ENCODE results near the gene PITX1.
A peak's percentile ranks its signal among the peaks of the same experiment; 100 is the strongest.

The PITX1 gene

GRCh38 chr5:135061001-135061400 lies 27.0 kb upstream of the PITX1 start:
- DNase-seq: no peak

- no peak for DNase-seq
Observed at GRCh38 chr5:135060021-135060420, 26.0 kb upstream of the PITX1 start.

GRCh38 chr5:135059000-135059923 lies 25.2 kb upstream of the PITX1 start:
- DNase-seq: no peak

- DNase-seq: no peak
Observed at GRCh38 chr5:135058331-135058732, 24.3 kb upstream of the PITX1 start.

GRCh38 chr5:135057233-135057632 lies 23.2 kb upstream of the PITX1 start:
- no peak for DNase-seq

GRCh38 chr5:135056316-135057030 lies 22.4 kb upstream of the PITX1 start:
- no peak for DNase-seq

- DNase-seq: no peak
Observed at GRCh38 chr5:135055396-135055795, 21.4 kb upstream of the PITX1 start.

- DNase-seq: no peak
Observed at GRCh38 chr5:135054546-135054945, 20.5 kb upstream of the PITX1 start.

- DNase-seq: no peak
Observed at GRCh38 chr5:135053989-135054388, 20.0 kb upstream of the PITX1 start.

- peak; percentile 34 for DNase-seq
Observed at GRCh38 chr5:135053278-135053677, 19.2 kb upstream of the PITX1 start.

- no peak for DNase-seq
Observed at GRCh38 chr5:135052511-135053145, 18.6 kb upstream of the PITX1 start.

- DNase-seq: no peak
Observed at GRCh38 chr5:135051872-135052271, 17.8 kb upstream of the PITX1 start.

- DNase-seq: no peak
Observed at GRCh38 chr5:135051399-135051798, 17.4 kb upstream of the PITX1 start.

- DNase-seq: no peak
Observed at GRCh38 chr5:135050244-135050767, 16.3 kb upstream of the PITX1 start.

- DNase-seq: no peak
Observed at GRCh38 chr5:135048930-135049329, 14.9 kb upstream of the PITX1 start.

GRCh38 chr5:135048286-135048685 lies 14.3 kb upstream of the PITX1 start:
- no peak for DNase-seq

- DNase-seq: no peak
Observed at GRCh38 chr5:135047347-135047695, 13.3 kb upstream of the PITX1 start.

- DNase-seq: no peak
Observed at GRCh38 chr5:135046661-135047346, 12.8 kb upstream of the PITX1 start.

GRCh38 chr5:135045488-135045887 lies 11.5 kb upstream of the PITX1 start:
- no peak for DNase-seq

- no peak for DNase-seq
Observed at GRCh38 chr5:135042595-135042994, 8.6 kb upstream of the PITX1 start.

- DNase-seq: no peak
Observed at GRCh38 chr5:135041726-135042125, 7.7 kb upstream of the PITX1 start.

- DNase-seq: no peak
Observed at GRCh38 chr5:135041145-135041587, 7.1 kb upstream of the PITX1 start.
